ENCODE measurements around the gene LCTL. TPM values are rescaled to one million over a fixed set of nuclear protein-coding genes. Genes with fewer than 3 reads are reported as not detected.
"Not testable (repeated sequence)": the region's sequence is repeated elsewhere in the genome, so short reads cannot be mapped to it uniquely, and the experiment has no call there.

Gene LCTL
- total RNA-seq, 1 donor from 2014 or later = 19.6 TPM

- ATAC-seq = no peak
- intact Hi-C loops (cut with DNase I) = no loop called here
- no peak for DNase-seq (ENCODE audit: low spot score)
Observed at GRCh38 chr15:66508293-66508883, 57.4 kb downstream of the LCTL start.

GRCh38 chr15:66505818-66506217 lies 60.0 kb downstream of the LCTL start:
- no peak for DNase-seq (ENCODE audit: low spot score)
- ATAC-seq = no peak
- intact Hi-C loops (cut with DNase I) = no loop called here

- no peak for DNase-seq (ENCODE audit: low spot score)
- intact Hi-C loops (cut with DNase I) = no loop called here
- ATAC-seq = no peak
Observed at GRCh38 chr15:66505430-66505811, 60.4 kb downstream of the LCTL start.

- DNase-seq (ENCODE audit: low spot score) (peak; percentile 87), ATAC-seq (peak; percentile 97)
- intact Hi-C loops (cut with DNase I) = no loop called here
Observed at GRCh38 chr15:66504563-66505429, 61.0 kb downstream of the LCTL start, which contains the start of the genes RPL4 and ZWILCH. RPL4 (minus strand) TSS chr15:66504855; CDS start chr15:66504790, 65 bp downstream. ZWILCH (plus strand) TSS chr15:66505326; CDS start chr15:66505339, 13 bp downstream.

- intact Hi-C loops (cut with DNase I) = no loop called here
- DNase-seq (ENCODE audit: low spot score) = no peak
- ATAC-seq = no peak
Observed at GRCh38 chr15:66503780-66504562, 61.8 kb downstream of the LCTL start.

GRCh38 chr15:66503041-66503648 lies 62.7 kb downstream of the LCTL start:
- intact Hi-C loops (cut with DNase I); DNase-seq (ENCODE audit: low spot score); ATAC-seq: not testable (repeated sequence)

- no peak for ATAC-seq
- intact Hi-C loops (cut with DNase I) = no loop called here
Observed at GRCh38 chr15:66502491-66502890, 63.3 kb downstream of the LCTL start.

GRCh38 chr15:66500346-66500745 lies 65.5 kb downstream of the LCTL start:
- intact Hi-C loops (cut with DNase I); ATAC-seq; DNase-seq (ENCODE audit: low spot score): not testable (repeated sequence)

More at GRCh38 chr15:66502491-66502890, 63.3 kb downstream of the LCTL start:
- no peak for DNase-seq (ENCODE audit: low spot score)

GRCh38 chr15:66498501-66499386 lies 67.1 kb downstream of the LCTL start:
- DNase-seq (ENCODE audit: low spot score) = no peak
- ATAC-seq = peak; percentile 9
- intact Hi-C loops (cut with DNase I) = loop anchor here (5.0 kb wide), 1 partner anchor 111 kb away; the partner anchor contains the start of gene MAP2K1

Other genes starting within 250 kb of the LCTL start
- 10.0 TPM for gene TIPIN, start 209.3 kb downstream of the LCTL start, total RNA-seq
- gene MAP2K1, start 179.1 kb downstream of the LCTL start, total RNA-seq = 37.2 TPM
- gene SNAPC5, start 68.2 kb downstream of the LCTL start, total RNA-seq = 20.2 TPM
- 1,631 TPM for gene RPL4, start 61.1 kb downstream of the LCTL start, total RNA-seq
- 3.9 TPM for gene ZWILCH, start 60.7 kb downstream of the LCTL start, total RNA-seq
- 62.4 TPM for gene SMAD6, start 136.2 kb upstream of the LCTL start, total RNA-seq

Data from sciatic nerve (tissue), 2 donors.